Measurements from ENCODE around the gene CHCHD10.

- TF ChIP-seq CTCF (conservative IDR thresholded peaks at IDR 0.05; ENCODE audit: low read depth, low read length) (no peak), EZH2 (IDR thresholded peaks at IDR 0.05; ENCODE audit: borderline replicate concordance, low read depth, low read length, poor library complexity, severe bottlenecking) (no peak)
Observed at GRCh38 chr22:23803001-23803819, 35.4 kb upstream of the CHCHD10 start.
